ENCODE data around the gene MED27. TPM values are rescaled to one million over a fixed set of nuclear protein-coding genes. Genes with fewer than 3 reads are reported as not detected.

Gene MED27
- total and polyA plus RNA-seq, 12 donors, result 8.0 to 20.7 (median 17.1) TPM

DNA sequence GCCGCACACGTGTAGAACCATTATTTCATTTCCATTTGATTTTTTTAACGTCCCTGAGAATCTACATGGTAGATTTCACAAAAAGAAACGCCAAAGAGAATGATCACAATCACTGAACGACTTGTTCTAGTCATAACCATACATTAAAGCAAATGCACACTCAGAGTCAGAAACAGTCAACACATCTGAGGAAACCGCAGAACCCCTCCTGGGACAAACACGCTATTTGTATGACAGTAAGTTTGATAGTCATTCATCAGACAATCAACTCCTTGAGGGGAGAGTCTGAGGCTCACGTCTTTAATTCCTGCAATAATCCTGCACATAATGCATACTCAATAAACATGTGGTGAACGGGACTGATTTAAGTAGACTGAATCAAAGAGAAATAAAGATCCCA is 129.2 kb downstream of the MED27 start:
- intact Hi-C loops (cut with DNase I), result no loop called here
- ATAC-seq, result no peak
- H3K27ac ChIP-seq, result no peak overlapping the region
- no peaks in the 10 kb centered on the region for H3K9me3 ChIP-seq
- H3K4me3 ChIP-seq, result no peak overlapping the region
- WGBS, 2 donors, result 96% methylated on average over 9 of the region's 9 CpGs
- peaks cover 0 to 25% (median 10%) of the 10 kb centered on the region in 9 donors for H3K4me1 ChIP-seq
- H3K36me3 ChIP-seq, result no peaks in the 10 kb centered on the region
- H3K27me3 ChIP-seq, result no peaks in the 10 kb centered on the region
- no peak for DNase-seq
- TF ChIP-seq, protein P1, sequence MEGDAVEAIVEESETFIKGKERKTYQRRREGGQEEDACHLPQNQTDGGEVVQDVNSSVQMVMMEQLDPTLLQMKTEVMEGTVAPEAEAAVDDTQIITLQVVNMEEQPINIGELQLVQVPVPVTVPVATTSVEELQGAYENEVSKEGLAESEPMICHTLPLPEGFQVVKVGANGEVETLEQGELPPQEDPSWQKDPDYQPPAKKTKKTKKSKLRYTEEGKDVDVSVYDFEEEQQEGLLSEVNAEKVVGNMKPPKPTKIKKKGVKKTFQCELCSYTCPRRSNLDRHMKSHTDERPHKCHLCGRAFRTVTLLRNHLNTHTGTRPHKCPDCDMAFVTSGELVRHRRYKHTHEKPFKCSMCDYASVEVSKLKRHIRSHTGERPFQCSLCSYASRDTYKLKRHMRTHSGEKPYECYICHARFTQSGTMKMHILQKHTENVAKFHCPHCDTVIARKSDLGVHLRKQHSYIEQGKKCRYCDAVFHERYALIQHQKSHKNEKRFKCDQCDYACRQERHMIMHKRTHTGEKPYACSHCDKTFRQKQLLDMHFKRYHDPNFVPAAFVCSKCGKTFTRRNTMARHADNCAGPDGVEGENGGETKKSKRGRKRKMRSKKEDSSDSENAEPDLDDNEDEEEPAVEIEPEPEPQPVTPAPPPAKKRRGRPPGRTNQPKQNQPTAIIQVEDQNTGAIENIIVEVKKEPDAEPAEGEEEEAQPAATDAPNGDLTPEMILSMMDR (IDR thresholded peaks at IDR 0.05), result no peak

DNA sequence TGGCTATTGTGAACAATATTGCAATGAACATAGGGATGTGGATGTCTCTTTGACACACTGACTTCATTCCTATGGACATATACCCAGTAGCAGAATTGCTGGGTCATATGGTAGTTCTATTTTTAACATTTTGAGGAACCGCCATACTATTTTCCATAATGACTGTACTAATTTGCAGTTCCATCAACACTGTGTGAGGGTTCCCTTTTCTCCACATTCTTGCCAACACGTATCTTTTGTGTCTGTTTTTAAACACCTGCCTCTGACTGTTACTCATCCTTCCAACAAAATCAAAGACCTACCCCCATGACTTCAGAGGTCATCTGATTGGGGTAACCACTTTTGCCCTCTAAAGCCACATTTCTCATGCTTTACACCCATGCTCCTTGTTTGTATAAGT is 133.5 kb downstream of the MED27 start:
- no peaks in the 10 kb centered on the region for H3K9me3 ChIP-seq
- intact Hi-C loops (cut with DNase I), result no loop called here
- no peaks in the 10 kb centered on the region for H3K27me3 ChIP-seq
- DNase-seq (no peak), ATAC-seq (no peak)
- H3K36me3 ChIP-seq, result no peaks in the 10 kb centered on the region
- WGBS, 2 donors, result 87 to 95% methylated on average over 2 of the region's 2 CpGs
- H3K27ac ChIP-seq, result no peak overlapping the region
- H3K4me3 ChIP-seq, result no peak overlapping the region
- peaks cover 0 to 9% (median 0%) of the 10 kb centered on the region in 9 donors for H3K4me1 ChIP-seq
- TF ChIP-seq, protein P1 (IDR thresholded peaks at IDR 0.05), result no peak

DNA sequence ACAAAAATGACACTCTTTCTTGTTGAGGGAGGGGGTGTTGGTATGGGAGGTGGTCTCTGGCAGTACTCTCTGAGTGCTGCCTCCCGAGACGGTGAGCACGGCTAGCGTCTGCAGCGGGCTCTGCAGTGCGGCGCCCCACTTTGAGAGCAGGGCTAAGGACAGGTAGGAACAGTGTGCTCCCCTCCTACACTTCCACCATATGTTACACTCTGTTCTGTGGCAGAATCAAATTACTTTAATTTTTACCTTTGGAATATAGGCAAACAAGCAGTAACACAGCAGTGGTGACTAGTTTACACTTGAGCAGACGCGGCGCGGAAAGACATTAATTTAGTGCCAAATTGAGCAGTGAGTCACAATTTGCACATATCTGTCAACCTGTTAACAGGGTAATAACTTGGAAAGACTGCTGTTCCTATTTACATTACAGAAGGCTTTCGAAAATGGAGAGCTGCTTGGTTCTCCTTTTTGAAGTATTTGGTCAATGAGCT is 136.3 kb downstream of the MED27 start:
- TF ChIP-seq, protein P1 (IDR thresholded peaks at IDR 0.05), result no peak
- DNase-seq (no peak), ATAC-seq (no peak)
- Histone ChIP-seq H3K27ac (no peak overlapping the region), H3K4me1 (peaks cover 0 to 7% (median 0%) of the 10 kb centered on the region in 9 donors), H3K27me3 (no peaks in the 10 kb centered on the region), H3K36me3 (peaks cover 0 to 12% (median 3%) of the 10 kb centered on the region in 9 donors), H3K9me3 (no peaks in the 10 kb centered on the region), H3K4me3 (no peak overlapping the region)
- 97 to 98% methylated on average over 12 of the region's 12 CpGs for WGBS, 2 donors
- intact Hi-C loops (cut with DNase I), result no loop called here

DNA sequence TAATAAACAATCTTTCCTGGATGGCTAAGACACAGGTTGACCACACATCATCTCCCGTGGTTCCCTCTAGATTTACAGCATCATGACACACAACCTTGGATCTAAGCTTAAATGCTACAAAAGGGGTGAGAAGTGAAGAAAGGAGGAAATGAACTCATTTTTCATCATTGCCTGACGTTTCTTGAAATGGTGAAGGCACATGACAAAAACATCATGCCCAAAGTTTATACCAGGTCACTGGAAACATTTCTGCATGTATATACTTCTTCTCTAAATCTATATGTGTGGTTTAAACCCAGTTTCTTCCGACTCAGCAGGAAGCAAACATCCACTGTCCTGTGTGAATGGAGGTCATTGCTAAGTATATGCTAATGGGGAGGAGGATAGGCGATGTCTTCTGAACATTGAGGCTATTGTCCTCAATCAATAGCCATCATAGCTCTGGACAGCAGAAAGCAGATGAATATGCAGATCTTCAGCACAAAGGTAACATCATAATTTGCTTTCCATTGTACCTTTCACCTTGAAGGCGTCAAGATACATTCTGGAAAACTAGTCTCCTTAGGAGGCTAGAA is 137.4 kb downstream of the MED27 start:
- peaks cover 0 to 7% (median 0%) of the 10 kb centered on the region in 9 donors for H3K4me1 ChIP-seq
- TF ChIP-seq, protein P1 (IDR thresholded peaks at IDR 0.05), result no peak
- WGBS, 2 donors, result 83 to 88% methylated on average over 5 of the region's 5 CpGs
- no peak for ATAC-seq
- no peak overlapping the region for H3K4me3 ChIP-seq
- DNase-seq, result no peak
- H3K27ac ChIP-seq, result no peak overlapping the region
- no peaks in the 10 kb centered on the region for H3K9me3 ChIP-seq
- intact Hi-C loops (cut with DNase I), result no loop called here
- peaks cover 0 to 23% (median 3%) of the 10 kb centered on the region in 9 donors for H3K36me3 ChIP-seq
- no peaks in the 10 kb centered on the region for H3K27me3 ChIP-seq

Data from heart right ventricle (tissue), 16 donors.